ENCODE data around the gene SLC38A2.
"Not testable (repeated sequence)": the region's sequence is repeated elsewhere in the genome, so short reads cannot be mapped to it uniquely, and the experiment has no call there.

The SLC38A2 gene

GRCh38 chr12:46372544-46373300 lies at the start of gene SLC38A2:
TSS of gene SLC38A2 (minus strand) at chr12:46372773. CDS start at chr12:46371293, 1,480 bp downstream.
- DNase-seq, result peak; percentile 97

GRCh38 chr12:46419675-46420074 lies 47.1 kb upstream of the SLC38A2 start:
- no peak for DNase-seq

- DNase-seq, result no peak
Measured at GRCh38 chr12:46415552-46415951, 43.0 kb upstream of the SLC38A2 start.

- no peak for DNase-seq
Measured at GRCh38 chr12:46414591-46415268, 42.2 kb upstream of the SLC38A2 start.

GRCh38 chr12:46413368-46413767 lies 40.8 kb upstream of the SLC38A2 start:
- DNase-seq, result no peak

- no peak for DNase-seq
Measured at GRCh38 chr12:46412857-46413256, 40.3 kb upstream of the SLC38A2 start.

- no peak for DNase-seq
Measured at GRCh38 chr12:46410495-46410894, 37.9 kb upstream of the SLC38A2 start.

GRCh38 chr12:46409974-46410373 lies 37.4 kb upstream of the SLC38A2 start:
- DNase-seq, result no peak

GRCh38 chr12:46409342-46409741 lies 36.8 kb upstream of the SLC38A2 start:
- no peak for DNase-seq

- no peak for DNase-seq
Measured at GRCh38 chr12:46408441-46408840, 35.9 kb upstream of the SLC38A2 start.

- no peak for DNase-seq
Measured at GRCh38 chr12:46407361-46407760, 34.8 kb upstream of the SLC38A2 start.

GRCh38 chr12:46406352-46407027 lies 33.9 kb upstream of the SLC38A2 start:
- DNase-seq, result no peak

- DNase-seq, result no peak
Measured at GRCh38 chr12:46404733-46405132, 32.2 kb upstream of the SLC38A2 start.

- no peak for DNase-seq
Measured at GRCh38 chr12:46404225-46404631, 31.7 kb upstream of the SLC38A2 start.

GRCh38 chr12:46403719-46404070 lies 31.1 kb upstream of the SLC38A2 start:
- DNase-seq, result no peak

- no peak for DNase-seq
Measured at GRCh38 chr12:46402941-46403718, 30.6 kb upstream of the SLC38A2 start.

GRCh38 chr12:46402451-46402850 lies 29.9 kb upstream of the SLC38A2 start:
- no peak for DNase-seq

GRCh38 chr12:46401662-46402061 lies 29.1 kb upstream of the SLC38A2 start:
- no peak for DNase-seq

- no peak for DNase-seq
Measured at GRCh38 chr12:46400406-46400805, 27.8 kb upstream of the SLC38A2 start.

- not testable (repeated sequence) for DNase-seq
Measured at GRCh38 chr12:46399461-46400248, 27.1 kb upstream of the SLC38A2 start.

GRCh38 chr12:46396826-46397225 lies 24.3 kb upstream of the SLC38A2 start:
- no peak for DNase-seq

GRCh38 chr12:46395388-46395787 lies 22.8 kb upstream of the SLC38A2 start:
- DNase-seq, result peak; percentile 24

Measured in NCI-H82 (cell line).